Measurements from ENCODE around the gene MSLN. TPM values are rescaled to one million over a fixed set of nuclear protein-coding genes. Genes with fewer than 3 reads are reported as not detected.

Gene MSLN
- total and polyA plus RNA-seq, 2 of the 13 experiments (the other 11 are each of a cell fraction or from before 2014, with no cell fraction given), result 2.0 to 2.3 TPM

DNA sequence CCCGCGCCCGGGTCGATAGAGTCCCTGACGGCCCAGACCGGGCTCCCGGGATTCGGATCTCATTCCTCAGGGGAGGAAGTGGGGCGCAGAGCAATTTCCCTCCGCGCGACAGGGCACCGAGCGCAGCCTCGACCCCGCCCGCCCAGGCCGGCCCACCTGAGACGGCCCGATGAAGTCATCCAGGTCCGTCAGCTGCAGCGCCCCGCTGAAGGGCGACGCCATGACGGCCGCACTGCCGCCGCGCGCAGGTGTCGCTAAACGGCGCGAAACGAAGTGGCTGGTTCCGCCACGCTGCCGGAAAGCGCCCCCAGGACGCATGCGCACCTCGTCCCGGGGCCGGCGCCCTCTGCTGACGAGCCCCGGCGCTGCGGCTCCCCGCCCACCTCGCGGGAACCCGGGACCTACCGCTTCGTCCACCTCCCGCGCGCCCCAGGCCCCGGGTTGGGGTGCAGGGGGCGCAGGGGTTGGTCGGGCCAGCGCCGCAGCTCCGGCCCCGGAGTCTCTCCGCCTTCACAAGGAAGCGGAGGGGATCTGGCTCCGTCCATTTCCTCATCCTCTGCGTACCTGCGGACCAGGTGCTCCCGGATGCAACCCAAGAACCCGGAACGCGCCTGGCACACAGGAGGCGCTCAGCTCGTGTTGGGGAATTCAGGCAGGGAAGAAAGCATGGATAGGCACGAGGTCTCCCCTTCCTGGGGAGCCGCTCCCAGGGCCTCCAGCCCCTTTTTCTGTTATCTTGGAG, 19.6 kb upstream of the MSLN start, which contains the start of gene CIAO3 (continued):
- no peak for TF ChIP-seq ZNF646 (CRISPR knock-in tag; IDR thresholded peaks at IDR 0.05)
- TF ChIP-seq DR1 (CRISPR knock-in tag; IDR thresholded peaks at IDR 0.05), result no peak
- TF ChIP-seq, protein P1, sequence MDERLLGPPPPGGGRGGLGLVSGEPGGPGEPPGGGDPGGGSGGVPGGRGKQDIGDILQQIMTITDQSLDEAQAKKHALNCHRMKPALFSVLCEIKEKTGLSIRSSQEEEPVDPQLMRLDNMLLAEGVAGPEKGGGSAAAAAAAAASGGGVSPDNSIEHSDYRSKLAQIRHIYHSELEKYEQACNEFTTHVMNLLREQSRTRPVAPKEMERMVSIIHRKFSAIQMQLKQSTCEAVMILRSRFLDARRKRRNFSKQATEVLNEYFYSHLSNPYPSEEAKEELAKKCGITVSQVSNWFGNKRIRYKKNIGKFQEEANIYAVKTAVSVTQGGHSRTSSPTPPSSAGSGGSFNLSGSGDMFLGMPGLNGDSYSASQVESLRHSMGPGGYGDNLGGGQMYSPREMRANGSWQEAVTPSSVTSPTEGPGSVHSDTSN (CRISPR knock-in tag; IDR thresholded peaks at IDR 0.05), result no peak
- peak; percentile 78 for TF ChIP-seq RAD21 (CRISPR knock-in tag; IDR thresholded peaks at IDR 0.05)
- peak; percentile 95 for TF ChIP-seq ZNF784 (CRISPR knock-in tag; IDR thresholded peaks at IDR 0.05; ENCODE audit: borderline replicate concordance)
- TF ChIP-seq ZNF713 (CRISPR knock-in tag; IDR thresholded peaks at IDR 0.05), result peak; percentile 33; the same call in 1 of the 2 replicates
- TF ChIP-seq ZNF232 (CRISPR knock-in tag; IDR thresholded peaks at IDR 0.05; ENCODE audit: borderline replicate concordance), result peak; percentile 70; the same call in 1 of the 2 replicates
- peak; percentile 71 for TF ChIP-seq ZSCAN31 (CRISPR knock-in tag; IDR thresholded peaks at IDR 0.05; ENCODE audit: low read depth)
- no peak for TF ChIP-seq KAT2B (IDR thresholded peaks at IDR 0.05; ENCODE audit: borderline replicate concordance, low read depth, low read length)
- TF ChIP-seq HNRNPLL (IDR thresholded peaks at IDR 0.05; ENCODE audit: low read depth, low read length, poor library complexity, severe bottlenecking), result peak; percentile 58
- peak; percentile 89 for TF ChIP-seq MTA1 (CRISPR knock-in tag; IDR thresholded peaks at IDR 0.05; ENCODE audit: borderline replicate concordance)
- peak; percentile 100 for TF ChIP-seq THAP9 (CRISPR knock-in tag; IDR thresholded peaks at IDR 0.05; ENCODE audit: borderline replicate concordance)
- no peak for TF ChIP-seq ZNF430 (CRISPR knock-in tag; IDR thresholded peaks at IDR 0.05)
- peak; percentile 82 for TF ChIP-seq ZNF414 (CRISPR knock-in tag; IDR thresholded peaks at IDR 0.05)
- peak; percentile 0; the same call in 1 of the 2 replicates for TF ChIP-seq ARNTL (CRISPR knock-in tag; IDR thresholded peaks at IDR 0.05)
- TF ChIP-seq, protein P2, sequence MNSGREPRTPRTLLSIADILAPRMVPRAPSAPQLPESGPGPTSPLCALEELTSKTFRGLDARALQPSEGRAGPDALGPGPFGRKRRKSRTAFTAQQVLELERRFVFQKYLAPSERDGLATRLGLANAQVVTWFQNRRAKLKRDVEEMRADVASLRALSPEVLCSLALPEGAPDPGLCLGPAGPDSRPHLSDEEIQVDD (CRISPR knock-in tag; IDR thresholded peaks at IDR 0.05; ENCODE audit: borderline replicate concordance), result no peak

All from HepG2 (cell line).